IMR-90 (cell line): Measurements from ENCODE around the gene SCGB1D1. TPM values are rescaled to one million over a fixed set of nuclear protein-coding genes. Genes with fewer than 3 reads are reported as not detected.

ENCODE experiments used
- ATAC-seq: fragments of 200-7000 bp; cut with Tn5 transposase; 2 replicates; pipeline ENCODE4 v1.9.1; 2020; ENCODE audit warnings: low read depth, mild to moderate bottlenecking, moderate library complexity
- Bru-seq: library from RNA; stranded (reverse); fragments of 400-500 nt; gene quantifications from one replicate; lab custom pipeline; 2021; lab: Mats Ljungman, UMichigan
- BruChase-seq, 2 experiments: library from RNA; stranded (reverse); fragments of 400-500 nt; gene quantifications; one replicate each; lab custom pipeline; 2021; lab: Mats Ljungman, UMichigan
- BruUV-seq: library from RNA; stranded (reverse); fragments of 400-500 nt; replicated peaks from 2 replicates; lab custom pipeline; 2021; lab: Mats Ljungman, UMichigan
- CTCF ChIA-PET: fragments of 300-600 bp; formaldehyde crosslinking; extraction: SDS; loops from one replicate; lab custom pipeline; 2021; ENCODE audit warnings: antibody characterized with exemption; lab: Yijun Ruan, JAX
- POLR2A ChIA-PET: fragments of 300-600 bp; sonication (Branson Sonifier 250); formaldehyde crosslinking; loops from one replicate; lab custom pipeline; 2022; ENCODE audit warnings: antibody characterized with exemption; ENCODE audit not compliant: unreplicated experiment; lab: Charles Lee
- DNase-seq: peaks from one replicate; pipeline ENCODE4 v3.0.0; 2013
- H2AFZ ChIP-seq: replicated peaks from 2 replicates; pipeline ENCODE3; 2013; ENCODE audit warnings: low read length, mild to moderate bottlenecking; ENCODE audit not compliant: poor library complexity
- H2AK5ac ChIP-seq: 2 replicates; pipeline ENCODE4 v1.6.1; 2013; ENCODE audit warnings: low read depth, low read length, inconsistent platforms
- H2AK9ac ChIP-seq: replicated peaks from 2 replicates; pipeline ENCODE3; 2013; ENCODE audit warnings: mild to moderate bottlenecking, low read depth, low read length, moderate library complexity; ENCODE audit not compliant: poor library complexity
- H2BK120ac ChIP-seq: 2 replicates; pipeline ENCODE4 v1.6.1; 2013; ENCODE audit warnings: low read depth, low read length, inconsistent platforms
- H2BK15ac ChIP-seq: 3 replicates; pipeline ENCODE4 v1.6.1; 2013; ENCODE audit warnings: low read depth, low read length, inconsistent platforms
- H2BK20ac ChIP-seq: 2 replicates; pipeline ENCODE4 v1.6.1; 2013; ENCODE audit warnings: low read depth, mild to moderate bottlenecking, inconsistent platforms, low read length, moderate library complexity
- H2BK5ac ChIP-seq: 2 replicates; pipeline ENCODE4 v1.6.1; 2013; ENCODE audit warnings: mild to moderate bottlenecking, low read depth, low read length, inconsistent platforms; ENCODE audit not compliant: poor library complexity, severe bottlenecking
- H3K14ac ChIP-seq: replicated peaks from 2 replicates; pipeline ENCODE4 v1.6.1; 2013; ENCODE audit warnings: low read depth, low read length, inconsistent platforms
- H3K18ac ChIP-seq: 2 replicates; pipeline ENCODE4 v1.6.1; 2013; ENCODE audit warnings: low read depth, low read length, control low read depth
- H3K23ac ChIP-seq: 2 replicates; pipeline ENCODE4 v1.6.1; 2013; ENCODE audit warnings: low read depth, low read length, inconsistent platforms
- H3K27ac ChIP-seq: 2 replicates; pipeline ENCODE4 v1.5.1; 2013; ENCODE audit warnings: mild to moderate bottlenecking, control low read depth, low read length; ENCODE audit not compliant: insufficient read depth
- H3K27me3 ChIP-seq: 2 replicates; pipeline ENCODE4 v1.6.1; 2013; ENCODE audit warnings: low read length; ENCODE audit not compliant: control insufficient read depth, insufficient read depth
- H3K36me3 ChIP-seq: 2 replicates; pipeline ENCODE4 v1.6.1; 2013; ENCODE audit warnings: low read length, mixed read lengths; ENCODE audit not compliant: control insufficient read depth, insufficient read depth
- H3K4ac ChIP-seq: 2 replicates; pipeline ENCODE4 v1.6.1; 2013; ENCODE audit warnings: low read depth, low read length, inconsistent platforms
- H3K4me1 ChIP-seq: 2 replicates; pipeline ENCODE4 v1.6.1; 2013; ENCODE audit warnings: low read length, mixed read lengths; ENCODE audit not compliant: control insufficient read depth, insufficient read depth
- H3K4me2 ChIP-seq: 2 replicates; pipeline ENCODE4 v1.6.1; 2013; ENCODE audit warnings: low read depth, mild to moderate bottlenecking, control low read depth, low read length, moderate library complexity
- H3K4me3 ChIP-seq: 2 replicates; pipeline ENCODE4 v1.5.1; 2013; ENCODE audit warnings: low read depth, mild to moderate bottlenecking, control low read depth, low read length, moderate library complexity; ENCODE audit not compliant: insufficient read depth
- H3K56ac ChIP-seq: 2 replicates; pipeline ENCODE4 v1.6.1; 2013; ENCODE audit warnings: low read length, inconsistent platforms; ENCODE audit not compliant: insufficient read depth; ENCODE audit errors: extremely low read depth
- H3K79me1 ChIP-seq, 2 experiments: 2 replicates each; pipeline ENCODE4 v1.6.1; 2013; ENCODE audit warnings: low read length in 2 of 2, inconsistent platforms in 1 of 2, low read depth in 1 of 2
- H3K9ac ChIP-seq: 2 replicates; pipeline ENCODE4 v1.6.1; 2013; ENCODE audit warnings: low read depth, low read length, control low read depth
- H3K9me1 ChIP-seq: 2 replicates; pipeline ENCODE4 v1.6.1; 2013; ENCODE audit warnings: low read length, inconsistent platforms; ENCODE audit not compliant: insufficient read depth
- H3K9me3 ChIP-seq: 2 replicates; pipeline ENCODE4 v1.6.1; 2013; ENCODE audit warnings: low read length; ENCODE audit not compliant: control insufficient read depth, insufficient read depth
- H4K20me1 ChIP-seq: 2 replicates; pipeline ENCODE4 v1.6.1; 2013; ENCODE audit warnings: low read length, inconsistent platforms; ENCODE audit not compliant: insufficient read depth
- H4K5ac ChIP-seq: 2 replicates; pipeline ENCODE4 v1.6.1; 2013; ENCODE audit warnings: mild to moderate bottlenecking, low read depth, low read length, control low read depth
- H4K8ac ChIP-seq, 2 experiments: 2 replicates each; pipeline ENCODE4 v1.6.1; 2013; ENCODE audit warnings: low read depth in 2 of 2, low read length in 2 of 2, control low read depth in 1 of 2, inconsistent platforms in 1 of 2
- H4K91ac ChIP-seq: 2 replicates; pipeline ENCODE4 v1.6.1; 2013; ENCODE audit warnings: low read depth, low read length, inconsistent platforms; ENCODE audit not compliant: insufficient read depth
- BHLHE40 ChIP-seq: fragments of 150-350 bp; IDR thresholded peaks from 2 replicates; pipeline ENCODE4 v1.6.1; 2016; ENCODE audit warnings: mild to moderate bottlenecking, low read depth, low read length
- CEBPB ChIP-seq: IDR thresholded peaks from 2 replicates; pipeline ENCODE4 v1.6.1; 2012; ENCODE audit warnings: low read depth, low read length, improper control_type of control experiment
- CHD1 ChIP-seq: IDR thresholded peaks from 2 replicates; pipeline ENCODE4 v1.6.1; 2012; ENCODE audit warnings: low read depth, low read length, improper control_type of control experiment
- FOS ChIP-seq: fragments of 150-350 bp; IDR thresholded peaks from 2 replicates; pipeline ENCODE4 v1.6.1; 2016; ENCODE audit warnings: low read depth, low read length
- MAFK ChIP-seq: IDR thresholded peaks from 2 replicates; pipeline ENCODE4 v1.6.1; 2012; ENCODE audit warnings: low read depth, low read length, improper control_type of control experiment
- MAZ ChIP-seq: IDR thresholded peaks from 2 replicates; pipeline ENCODE4 v1.6.1; 2012; ENCODE audit warnings: low read depth, mild to moderate bottlenecking, low read length, improper control_type of control experiment, moderate library complexity, borderline replicate concordance
- MXI1 ChIP-seq: IDR thresholded peaks from 2 replicates; pipeline ENCODE4 v1.6.1; 2012; ENCODE audit warnings: low read depth, mild to moderate bottlenecking, low read length, moderate library complexity, borderline replicate concordance
- POLR2A ChIP-seq: IDR thresholded peaks from 2 replicates; pipeline ENCODE4 v1.6.1; 2012; ENCODE audit warnings: mild to moderate bottlenecking, low read depth, low read length
- RAD21 ChIP-seq: IDR thresholded peaks from 2 replicates; pipeline ENCODE4 v1.6.1; 2012; ENCODE audit warnings: low read length, improper control_type of control experiment
- RCOR1 ChIP-seq: IDR thresholded peaks from 2 replicates; pipeline ENCODE4 v1.6.1; 2012; ENCODE audit warnings: mild to moderate bottlenecking, low read length, improper control_type of control experiment; ENCODE audit not compliant: insufficient replicate concordance
- RFX5 ChIP-seq: IDR thresholded peaks from 2 replicates; pipeline ENCODE4 v1.8.0; 2012; ENCODE audit warnings: low read depth, mild to moderate bottlenecking, low read length, moderate library complexity
- SMC3 ChIP-seq: fragments of 150-350 bp; IDR thresholded peaks from 2 replicates; pipeline ENCODE4 v1.6.1; 2016; ENCODE audit warnings: low read depth, mild to moderate bottlenecking, antibody characterized with exemption, low read length, moderate library complexity
- WGBS, 2 experiments: methylation state at CpG; one replicate each; pipeline versions ENCODE4 v1.1.5 to v1.1.7; 2013; ENCODE audit warnings: missing lambda C conversion rate in 2 of 2; ENCODE audit not compliant: insufficient read length in 1 of 2; ENCODE audit errors: extremely low coverage in 2 of 2; 5-methylcytosine and 5-hydroxymethylcytosine counted together
- dilution Hi-C: fragments of 300-500 bp; cut with HindIII; formaldehyde crosslinking; loops from one replicate; pipeline ENCODE4 v1.14.3; 2018; ENCODE audit warnings: low sequenced_read_pairs; ENCODE audit not compliant: unreplicated experiment
- in situ Hi-C: fragments of 300-500 bp; cut with MboI; formaldehyde crosslinking; loops from 3 replicates; pipeline ENCODE4 v1.14.3; 2019; ENCODE audit warnings: low sequenced_read_pairs, inconsistent platforms, mixed read lengths
- intact Hi-C: fragments of 100-400 bp; cut with micrococcal nuclease; formaldehyde crosslinking; loops from 2 replicates; pipeline ENCODE4 v1.10.0; 2022
- long read RNA-seq: library from polyadenylated mRNA; unstranded; transcript quantifications from one replicate; pipeline ENCODE4 v2.0.0, GENCODE V29; 2021; ENCODE audit not compliant: unreplicated experiment
- polyA plus RNA-seq, 3 experiments: library from polyadenylated mRNA; depleted of rRNA; stranded (reverse); fragments of >200 nt; gene quantifications; 2 replicates each; pipeline ENCODE4 v1.2.3, GENCODE V29; 2012; ENCODE audit warnings: low replicate concordance in 1 of 3
- total RNA-seq: library from RNA; depleted of rRNA; stranded (reverse); fragments of >200 nt; gene quantifications from 2 replicates; pipeline ENCODE4 v1.2.3, GENCODE V29; 2012; rRNA removed
- TF ChIP-seq, protein P1 (sequence below): fragments of 150-350 bp; IDR thresholded peaks from 2 replicates; pipeline ENCODE4 v1.6.1; 2016; ENCODE audit warnings: low read depth, mild to moderate bottlenecking, low read length, moderate library complexity, borderline replicate concordance
- TF ChIP-seq, protein P2 (sequence below): conservative IDR thresholded peaks from 2 replicates; pipeline ENCODE4 v1.5.1; 2012; ENCODE audit warnings: mild to moderate bottlenecking, low read depth, low read length, improper control_type of control experiment
- TF ChIP-seq, protein P3 (sequence below): fragments of 150-350 bp; IDR thresholded peaks from 2 replicates; pipeline ENCODE4 v1.6.1; 2017; ENCODE audit warnings: mild to moderate bottlenecking, antibody characterized with exemption, low read length, low read depth

Gene SCGB1D1, protein sequence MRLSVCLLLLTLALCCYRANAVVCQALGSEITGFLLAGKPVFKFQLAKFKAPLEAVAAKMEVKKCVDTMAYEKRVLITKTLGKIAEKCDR
- total RNA-seq: not detected in 2 replicates
- not detected in 2 replicates for polyA plus RNA-seq (2012; rRNA removed)
- not detected in 2 replicates for polyA plus RNA-seq (2012; cell fraction: cytosol; rRNA removed)
- not detected in 2 replicates for polyA plus RNA-seq (2012; cell fraction: nucleus; rRNA removed; ENCODE audit: low replicate concordance)
- Bru-seq, nascent RNA: not detected
- not detected for BruChase-seq, experiment 1, labeled RNA remaining after a 6-hour chase
- BruChase-seq, experiment 2, labeled RNA remaining after a 2-hour chase: not detected
- long read RNA-seq: 0 reads

DNA sequence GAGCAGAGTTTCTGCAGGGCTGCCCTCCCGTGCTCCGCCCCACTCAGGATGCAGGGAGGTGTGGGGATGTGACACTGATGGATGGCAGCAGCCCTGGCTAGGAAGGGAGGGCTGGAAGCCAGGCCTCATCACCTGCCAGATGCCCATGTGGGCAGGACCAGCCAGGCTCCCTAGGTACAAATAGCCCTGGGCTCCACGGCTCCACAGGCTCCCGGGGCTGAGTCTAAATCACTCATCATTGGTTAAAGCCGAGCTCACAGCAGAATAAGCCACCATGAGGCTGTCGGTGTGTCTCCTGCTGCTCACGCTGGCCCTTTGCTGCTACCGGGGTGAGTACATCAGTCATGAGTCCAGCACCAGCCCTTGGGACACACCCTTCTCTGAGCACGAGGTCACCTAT, at the start of gene SCGB1D1:
TSS of gene SCGB1D1 (plus strand) at position 206 of the 400 bp plus-strand sequence. CDS start at position 275, 69 bp downstream.
- no peaks in the 10 kb centered on the region for H4K20me1 ChIP-seq
- H3K23ac ChIP-seq: no peak within 1 kb of the TSS
- no peak within 1 kb of the TSS for H4K8ac ChIP-seq
- no peak within 1 kb of the TSS for H3K4ac ChIP-seq
- H3K56ac ChIP-seq: no peak within 1 kb of the TSS
- H2BK120ac ChIP-seq: no peak within 1 kb of the TSS
- no peak within 1 kb of the TSS for H3K4me2 ChIP-seq
- H2AFZ ChIP-seq: no peak within 1 kb of the TSS
- no TSS peak for BruUV-seq
- H2AK9ac ChIP-seq: no peak within 1 kb of the TSS
- H4K5ac ChIP-seq: no peak within 1 kb of the TSS
- dilution Hi-C loops (no loop called here), intact Hi-C loops (no loop called here), in situ Hi-C loops (no loop called here)
- peaks cover 19% of the 10 kb centered on the region for H3K27me3 ChIP-seq
- WGBS, 2 experiments: 28% methylated on average over 5 of the region's 9 CpGs; no CpG with 5 or more reads in 1 of the 2 experiments
- DNase-seq: no peak
- no peak within 1 kb of the TSS for H2BK15ac ChIP-seq
- H2BK5ac ChIP-seq: no peak within 1 kb of the TSS
- no peak within 1 kb of the TSS for H3K9ac ChIP-seq
- CTCF ChIA-PET: interaction anchor here (0.8 to 1.3 kb wide), 2 partner anchors 9 to 17 kb away, joined by 3 to 4 read pairs; no protein-coding TSS in a partner anchor
- no peak for ATAC-seq
- no peaks in the 10 kb centered on the region for H3K4me1 ChIP-seq
- H2BK20ac ChIP-seq: no peak within 1 kb of the TSS
- H3K36me3 ChIP-seq: no peaks in the 10 kb centered on the region
- POLR2A ChIA-PET: no interaction called here
- no peak within 1 kb of the TSS for H4K91ac ChIP-seq
- H3K14ac ChIP-seq: no peak within 1 kb of the TSS
- H3K4me3 ChIP-seq: no peak within 1 kb of the TSS
- no peak within 1 kb of the TSS for H2AK5ac ChIP-seq
- no peaks in the 10 kb centered on the region for H3K9me1 ChIP-seq
- no peak within 1 kb of the TSS for H3K27ac ChIP-seq
- H3K79me1 ChIP-seq: no peaks in the 10 kb centered on the region
- no peak within 1 kb of the TSS for H3K18ac ChIP-seq
- no peaks in the 10 kb centered on the region for H3K9me3 ChIP-seq
- TF ChIP-seq SMC3 (no peak), RAD21 (no peak), CHD1 (no peak), RFX5 (no peak), POLR2A (no peak), RCOR1 (no peak), MAFK (no peak), MAZ (no peak), MXI1 (no peak), CEBPB (no peak), FOS (no peak), BHLHE40 (no peak)
- TF ChIP-seq, protein P1, sequence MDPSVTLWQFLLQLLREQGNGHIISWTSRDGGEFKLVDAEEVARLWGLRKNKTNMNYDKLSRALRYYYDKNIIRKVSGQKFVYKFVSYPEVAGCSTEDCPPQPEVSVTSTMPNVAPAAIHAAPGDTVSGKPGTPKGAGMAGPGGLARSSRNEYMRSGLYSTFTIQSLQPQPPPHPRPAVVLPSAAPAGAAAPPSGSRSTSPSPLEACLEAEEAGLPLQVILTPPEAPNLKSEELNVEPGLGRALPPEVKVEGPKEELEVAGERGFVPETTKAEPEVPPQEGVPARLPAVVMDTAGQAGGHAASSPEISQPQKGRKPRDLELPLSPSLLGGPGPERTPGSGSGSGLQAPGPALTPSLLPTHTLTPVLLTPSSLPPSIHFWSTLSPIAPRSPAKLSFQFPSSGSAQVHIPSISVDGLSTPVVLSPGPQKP: no peak
- TF ChIP-seq, protein P2, sequence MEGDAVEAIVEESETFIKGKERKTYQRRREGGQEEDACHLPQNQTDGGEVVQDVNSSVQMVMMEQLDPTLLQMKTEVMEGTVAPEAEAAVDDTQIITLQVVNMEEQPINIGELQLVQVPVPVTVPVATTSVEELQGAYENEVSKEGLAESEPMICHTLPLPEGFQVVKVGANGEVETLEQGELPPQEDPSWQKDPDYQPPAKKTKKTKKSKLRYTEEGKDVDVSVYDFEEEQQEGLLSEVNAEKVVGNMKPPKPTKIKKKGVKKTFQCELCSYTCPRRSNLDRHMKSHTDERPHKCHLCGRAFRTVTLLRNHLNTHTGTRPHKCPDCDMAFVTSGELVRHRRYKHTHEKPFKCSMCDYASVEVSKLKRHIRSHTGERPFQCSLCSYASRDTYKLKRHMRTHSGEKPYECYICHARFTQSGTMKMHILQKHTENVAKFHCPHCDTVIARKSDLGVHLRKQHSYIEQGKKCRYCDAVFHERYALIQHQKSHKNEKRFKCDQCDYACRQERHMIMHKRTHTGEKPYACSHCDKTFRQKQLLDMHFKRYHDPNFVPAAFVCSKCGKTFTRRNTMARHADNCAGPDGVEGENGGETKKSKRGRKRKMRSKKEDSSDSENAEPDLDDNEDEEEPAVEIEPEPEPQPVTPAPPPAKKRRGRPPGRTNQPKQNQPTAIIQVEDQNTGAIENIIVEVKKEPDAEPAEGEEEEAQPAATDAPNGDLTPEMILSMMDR: no peak
- TF ChIP-seq, protein P3, sequence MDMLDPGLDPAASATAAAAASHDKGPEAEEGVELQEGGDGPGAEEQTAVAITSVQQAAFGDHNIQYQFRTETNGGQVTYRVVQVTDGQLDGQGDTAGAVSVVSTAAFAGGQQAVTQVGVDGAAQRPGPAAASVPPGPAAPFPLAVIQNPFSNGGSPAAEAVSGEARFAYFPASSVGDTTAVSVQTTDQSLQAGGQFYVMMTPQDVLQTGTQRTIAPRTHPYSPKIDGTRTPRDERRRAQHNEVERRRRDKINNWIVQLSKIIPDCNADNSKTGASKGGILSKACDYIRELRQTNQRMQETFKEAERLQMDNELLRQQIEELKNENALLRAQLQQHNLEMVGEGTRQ: no peak
